Lower lobe of right lung (tissue), 2 donors: ENCODE measurements around the gene CYP3A4. TPM values are rescaled to one million over a fixed set of nuclear protein-coding genes. Genes with fewer than 3 reads are reported as not detected.
"Not testable (repeated sequence)": the region's sequence is repeated elsewhere in the genome, so short reads cannot be mapped to it uniquely, and the experiment has no call there.

Experiments
- ATAC-seq, 2 donors: fragments of 200-7000 bp; cut with Tn5 transposase; one replicate each; pipeline ENCODE4 v1.9.1; 2020 to 2022; ENCODE audit warnings: mild to moderate bottlenecking in 2 of 2, moderate library complexity in 2 of 2
- DNase-seq: peaks from one replicate; pipeline ENCODE4 v3.0.0-alpha.2; 2020
- H3K27ac ChIP-seq: fragments of 200-600 bp; one replicate; pipeline ENCODE4 v1.8.0; 2022
- H3K27me3 ChIP-seq: fragments of 200-600 bp; one replicate; pipeline ENCODE4 v1.8.0; 2022; ENCODE audit warnings: low read depth
- H3K36me3 ChIP-seq: fragments of 200-600 bp; one replicate; pipeline ENCODE4 v1.8.0; 2022; ENCODE audit warnings: mild to moderate bottlenecking
- H3K4me1 ChIP-seq: fragments of 200-600 bp; one replicate; pipeline ENCODE4 v1.8.0; 2022
- H3K4me3 ChIP-seq: fragments of 200-600 bp; one replicate; pipeline ENCODE4 v1.8.0; 2022; ENCODE audit warnings: mild to moderate bottlenecking
- H3K9me3 ChIP-seq: fragments of 200-600 bp; one replicate; pipeline ENCODE4 v1.8.0; 2022
- CTCF ChIP-seq: fragments of 200-600 bp; IDR thresholded peaks from one replicate; pipeline ENCODE4 v1.8.0; 2022; ENCODE audit warnings: antibody characterized with exemption, mild to moderate bottlenecking
- intact Hi-C: fragments of 100-400 bp; cut with DNase I; formaldehyde crosslinking; loops from one replicate; pipeline ENCODE4 v1.11.0; 2022
- total RNA-seq: library from RNA; stranded (reverse); fragmentation: NEBNext Ultra II Directional; extraction: Animal tissue kit (Norgen Biotek cat#: 25700); gene quantifications from one replicate; pipeline ENCODE4 v1.2.1, GENCODE V29; 2021
- donor health status: DM: no; HTN: yes; CAD: no; lungs with severe emphysema.

CYP3A4 gene
- total RNA-seq, 1 donor from 2014 or later = not detected

DNA sequence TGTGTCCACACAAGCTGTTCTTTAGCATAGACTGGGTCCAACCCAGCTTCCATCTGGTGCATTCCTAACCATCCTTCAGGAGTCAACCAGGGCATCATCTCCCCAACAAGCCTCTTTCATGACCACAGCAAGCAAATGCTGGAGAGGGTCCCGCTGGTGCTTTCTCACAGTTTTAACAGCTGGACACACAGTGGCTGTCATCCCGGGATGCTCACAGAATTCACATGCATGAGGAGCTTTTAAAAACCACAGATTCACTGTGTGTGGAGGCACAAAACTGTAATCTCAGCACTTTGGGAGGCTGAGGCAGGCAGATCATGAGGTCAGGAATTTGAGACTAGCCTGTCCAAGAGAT, 42.6 kb downstream of the CYP3A4 start:
- no peaks in the 10 kb centered on the region for H3K9me3 ChIP-seq
- ATAC-seq (no peak), DNase-seq (no peak)
- H3K4me1 ChIP-seq = no peaks in the 10 kb centered on the region
- H3K27me3 ChIP-seq = no peaks in the 10 kb centered on the region
- intact Hi-C loops = no loop called here
- H3K27ac ChIP-seq = peak overlapping the region; percentile 9
- H3K36me3 ChIP-seq = no peaks in the 10 kb centered on the region
- H3K4me3 ChIP-seq = no peak overlapping the region
- no peak for TF ChIP-seq CTCF

DNA sequence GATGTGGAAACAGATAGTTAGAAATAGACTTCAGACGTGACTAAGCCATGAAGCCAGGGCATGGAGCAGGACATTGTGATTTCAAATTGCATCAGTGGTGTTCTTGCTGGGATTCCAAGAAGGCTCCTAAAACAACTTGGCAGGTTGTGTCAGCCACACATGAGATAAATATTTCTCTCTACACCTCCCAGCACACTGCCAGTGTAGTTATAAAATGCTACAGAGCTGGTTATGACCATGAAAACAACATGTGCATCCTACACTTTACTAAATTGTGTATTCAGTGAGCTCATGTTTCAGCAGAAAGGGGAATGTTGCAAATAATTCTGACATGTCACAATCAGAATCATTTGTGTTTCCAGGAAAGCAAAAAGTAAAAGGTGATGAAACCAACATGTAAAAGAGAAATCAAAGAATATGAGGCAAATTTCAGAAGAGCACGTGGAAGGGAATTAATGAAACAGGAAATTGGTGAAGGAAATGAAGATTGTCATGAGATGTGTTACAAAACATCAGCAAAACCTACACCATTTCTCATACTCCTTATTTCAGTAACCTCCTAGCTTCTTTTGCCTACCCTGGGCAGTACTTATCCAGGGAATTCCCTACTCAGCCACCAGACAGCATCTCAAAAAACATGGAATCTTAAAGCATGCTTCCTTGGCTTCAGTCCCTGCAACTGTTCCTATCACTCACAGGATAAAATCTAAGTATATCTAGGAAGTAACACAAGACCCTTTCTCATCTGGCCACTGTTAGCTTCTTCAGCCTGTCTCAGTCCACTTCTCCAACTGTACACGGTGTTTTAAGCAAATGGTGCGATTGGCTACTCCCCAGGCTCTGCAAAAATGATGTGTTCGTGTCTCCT, 43.2 kb downstream of the CYP3A4 start:
- Histone ChIP-seq H3K36me3 (no peaks in the 10 kb centered on the region), H3K27ac (peak overlapping the region; percentile 9), H3K9me3 (no peaks in the 10 kb centered on the region), H3K4me3 (no peak overlapping the region), H3K27me3 (no peaks in the 10 kb centered on the region), H3K4me1 (no peaks in the 10 kb centered on the region)
- no peak for DNase-seq
- ATAC-seq = peak; percentile 81 to 82
- TF ChIP-seq CTCF = no peak
- intact Hi-C loops = no loop called here

GRCh38 chr7:99739699-99740572, 44.0 kb downstream of the CYP3A4 start:
- DNase-seq (no peak), ATAC-seq (no peak)
- TF ChIP-seq CTCF = no peak
- intact Hi-C loops = no loop called here
- Histone ChIP-seq H3K4me3 (no peak overlapping the region), H3K36me3 (no peaks in the 10 kb centered on the region), H3K27me3 (no peaks in the 10 kb centered on the region), H3K27ac (no peak overlapping the region), H3K4me1 (no peaks in the 10 kb centered on the region), H3K9me3 (no peaks in the 10 kb centered on the region)

GRCh38 chr7:99737726-99738125, 46.3 kb downstream of the CYP3A4 start:
- ATAC-seq (no peak), DNase-seq (no peak)
- no peak overlapping the region for H3K4me3 ChIP-seq
- no peaks in the 10 kb centered on the region for H3K27me3 ChIP-seq
- intact Hi-C loops = no loop called here
- TF ChIP-seq CTCF = no peak
- no peaks in the 10 kb centered on the region for H3K36me3 ChIP-seq
- H3K9me3 ChIP-seq = no peaks in the 10 kb centered on the region
- H3K4me1 ChIP-seq = no peaks in the 10 kb centered on the region
- H3K27ac ChIP-seq = no peak overlapping the region

DNA sequence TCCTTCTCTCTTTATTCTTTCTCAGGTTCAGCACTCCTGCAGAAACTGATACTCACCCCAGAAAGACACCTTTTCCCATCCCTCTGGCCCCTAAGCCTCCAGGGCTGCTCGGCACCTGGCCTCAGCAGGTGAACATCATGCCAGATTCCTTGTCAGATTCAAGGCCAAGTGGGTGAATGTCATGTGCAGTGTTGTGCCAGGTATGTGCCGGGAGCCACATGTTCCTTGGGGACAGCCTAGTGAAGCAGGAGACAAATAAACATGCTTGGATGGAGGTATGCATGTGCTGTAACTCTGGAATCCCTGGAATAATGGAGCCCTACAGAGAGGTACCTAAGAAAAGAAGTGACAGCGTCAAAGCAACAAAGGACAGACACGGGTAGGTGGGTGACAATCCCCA, 47.3 kb downstream of the CYP3A4 start:
- not testable (repeated sequence) for H3K4me3 ChIP-seq, ATAC-seq

GRCh38 chr7:99734987-99735386, 49.0 kb downstream of the CYP3A4 start, which contains the start of gene CYP3A7:
Gene CYP3A7 (minus strand): TSS chr7:99735196. CDS start chr7:99735093, 103 bp downstream.
- no peak for DNase-seq
- no peaks in the 10 kb centered on the region for H3K9me3 ChIP-seq
- no peaks in the 10 kb centered on the region for H3K27me3 ChIP-seq
- ATAC-seq = no peak
- no peak within 1 kb of the TSS for H3K4me3 ChIP-seq
- no peaks in the 10 kb centered on the region for H3K36me3 ChIP-seq
- TF ChIP-seq CTCF = no peak
- intact Hi-C loops = no loop called here
- H3K27ac ChIP-seq = no peak within 1 kb of the TSS
- H3K4me1 ChIP-seq = peaks cover 8% of the 10 kb centered on the region

More for the DNA sequence above, 47.3 kb downstream of the CYP3A4 start:
- H3K36me3 ChIP-seq, H3K9me3 ChIP-seq, H3K27ac ChIP-seq, DNase-seq, H3K4me1 ChIP-seq, H3K27me3 ChIP-seq, intact Hi-C loops: not testable (repeated sequence)
